GM15510 (cell line): Measurements from ENCODE around the gene EVC.

Source experiments
- POLR2A ChIP-seq: IDR thresholded peaks from 3 replicates; pipeline ENCODE4 v1.6.1; 2011; ENCODE audit warnings: borderline replicate concordance; ENCODE audit not compliant: insufficient read length; ENCODE audit errors: extremely low read depth

Gene EVC

DNA sequence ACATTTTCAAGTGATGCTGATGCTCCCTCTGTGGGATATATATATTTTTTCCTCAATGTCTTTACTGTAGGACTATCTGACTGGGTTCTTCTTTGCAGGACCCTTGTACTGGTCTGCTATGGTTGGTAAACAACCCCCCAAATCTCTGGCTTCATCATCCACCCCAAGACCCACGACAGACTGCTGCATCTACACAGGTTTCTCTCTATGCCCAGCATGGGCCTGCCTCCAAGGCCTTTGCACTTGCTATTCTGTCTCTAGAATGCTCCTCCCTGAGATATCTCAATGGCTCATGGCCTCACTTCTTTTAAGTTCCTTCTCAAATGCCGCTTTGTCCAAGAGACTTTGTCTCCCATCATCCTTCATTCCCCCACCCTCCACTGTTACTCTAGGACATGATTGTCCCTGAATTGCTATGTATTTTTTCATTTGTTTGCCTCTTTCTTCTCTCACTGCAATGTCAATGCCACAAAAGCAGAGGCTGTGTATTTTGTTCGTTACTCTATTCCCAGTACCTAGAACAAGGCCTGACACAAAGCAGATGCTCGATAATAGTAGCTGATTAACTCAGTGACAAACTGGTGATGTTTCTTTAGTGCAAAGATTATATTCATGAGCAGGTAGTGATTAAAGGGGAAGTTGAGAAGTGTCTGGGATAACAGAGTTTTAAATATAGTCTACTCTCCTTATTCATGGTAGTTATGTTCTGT, 6.6 kb downstream of the EVC start:
- no peak for TF ChIP-seq POLR2A

DNA sequence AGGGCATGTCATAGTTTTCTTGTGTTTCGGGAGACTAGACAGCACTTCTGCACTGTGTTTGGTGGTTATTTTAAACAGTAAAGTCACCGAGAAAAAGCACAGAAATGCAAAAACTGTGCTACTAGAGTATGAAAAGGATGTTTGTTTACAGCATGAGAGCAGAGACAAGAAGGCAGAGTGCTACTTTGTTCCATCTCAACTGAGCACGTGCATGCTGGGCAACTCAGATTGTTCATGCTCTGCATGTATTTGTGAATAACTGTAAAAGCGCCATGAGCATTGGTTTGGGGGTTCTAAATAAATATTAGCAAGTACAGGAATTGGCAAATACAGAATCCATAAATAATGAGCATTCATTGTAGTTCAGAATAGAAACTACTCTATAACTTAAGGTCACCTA, 7.4 kb downstream of the EVC start:
- no peak for TF ChIP-seq POLR2A

DNA sequence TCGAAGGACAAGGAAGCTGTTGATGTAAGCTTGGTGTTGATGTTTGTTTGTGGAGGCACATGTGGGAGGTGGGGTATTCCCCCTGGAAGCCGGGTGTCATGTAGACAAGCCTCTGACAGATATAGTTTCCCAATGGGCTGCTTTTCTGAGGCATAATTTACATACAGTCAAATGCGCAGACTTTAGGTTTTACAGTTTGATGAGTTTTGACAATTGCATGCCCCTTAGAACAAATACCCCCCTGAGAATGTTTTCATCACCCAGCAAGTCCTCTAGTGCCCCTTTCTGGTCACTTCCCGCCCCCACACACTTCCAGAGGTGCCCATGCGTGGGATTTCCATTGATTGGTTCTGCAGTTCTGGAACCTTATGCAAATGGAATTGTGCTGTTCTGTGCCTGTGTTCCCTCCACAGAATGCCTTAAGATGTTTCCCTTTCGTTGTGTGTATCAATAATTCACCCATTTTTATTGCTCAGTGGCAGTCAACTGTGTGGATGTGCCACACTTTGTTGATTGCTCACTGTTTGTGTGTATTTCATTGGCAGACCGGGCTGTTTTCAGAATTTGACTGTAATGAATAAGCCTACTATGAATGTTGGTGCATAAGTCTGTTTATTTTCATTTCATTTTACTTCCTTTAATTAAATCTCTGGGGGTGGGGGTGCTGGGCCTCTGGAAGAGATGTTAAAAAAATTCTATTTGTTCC, 8.5 kb downstream of the EVC start:
- no peak for TF ChIP-seq POLR2A

DNA sequence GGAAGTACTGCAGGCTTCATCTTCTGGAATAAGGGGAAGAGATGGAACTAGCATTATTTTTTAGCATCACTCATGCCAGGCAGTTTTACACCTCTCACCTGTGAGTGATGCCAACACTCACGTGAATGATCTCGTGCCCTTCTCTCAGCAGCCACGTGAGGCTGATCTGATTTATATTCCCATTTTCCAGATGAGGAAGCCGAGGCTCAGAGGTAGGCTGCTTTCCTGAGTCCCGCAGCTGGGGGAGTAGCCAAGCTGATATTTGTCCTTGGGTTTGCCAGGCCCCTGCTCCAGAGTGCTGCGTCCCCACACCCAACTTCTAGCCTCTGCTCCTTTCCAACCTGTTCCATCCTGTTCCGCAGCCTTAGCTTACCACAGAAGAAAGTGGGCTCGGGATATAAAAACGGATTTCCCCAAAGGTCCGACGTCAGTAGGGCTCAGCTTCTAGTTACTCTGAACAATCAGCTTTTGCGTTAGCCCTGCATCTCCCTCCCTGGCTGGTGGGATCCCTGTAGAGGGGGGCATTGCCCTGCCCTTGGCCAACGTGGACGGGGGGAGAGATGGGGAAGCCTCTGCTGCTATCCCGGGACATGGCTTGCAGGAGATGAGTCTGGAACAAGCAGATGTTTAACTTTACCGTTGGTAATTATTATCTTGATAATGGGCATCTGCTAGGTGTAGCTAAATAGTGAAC, 9.3 kb downstream of the EVC start:
- no peak for TF ChIP-seq POLR2A

DNA sequence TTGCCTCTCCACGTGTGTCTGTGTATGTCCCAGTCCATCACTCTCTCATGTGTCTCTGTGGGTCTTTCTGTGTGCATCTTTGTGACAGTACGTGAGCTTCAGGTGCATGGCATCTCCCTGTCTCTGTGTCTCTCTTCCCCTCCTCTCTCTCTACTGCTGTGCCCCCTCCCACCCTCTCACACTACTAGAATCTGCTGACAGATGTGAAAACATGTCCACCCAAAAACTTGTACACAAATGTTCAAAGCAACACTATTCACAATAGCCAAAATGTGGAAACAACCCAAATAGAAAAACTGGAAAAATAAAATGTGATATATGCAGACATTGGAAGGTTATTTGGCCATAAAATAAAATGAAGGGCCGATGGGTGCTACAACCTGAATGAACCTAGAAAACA, 10.0 kb downstream of the EVC start:
- TF ChIP-seq POLR2A = no peak

DNA sequence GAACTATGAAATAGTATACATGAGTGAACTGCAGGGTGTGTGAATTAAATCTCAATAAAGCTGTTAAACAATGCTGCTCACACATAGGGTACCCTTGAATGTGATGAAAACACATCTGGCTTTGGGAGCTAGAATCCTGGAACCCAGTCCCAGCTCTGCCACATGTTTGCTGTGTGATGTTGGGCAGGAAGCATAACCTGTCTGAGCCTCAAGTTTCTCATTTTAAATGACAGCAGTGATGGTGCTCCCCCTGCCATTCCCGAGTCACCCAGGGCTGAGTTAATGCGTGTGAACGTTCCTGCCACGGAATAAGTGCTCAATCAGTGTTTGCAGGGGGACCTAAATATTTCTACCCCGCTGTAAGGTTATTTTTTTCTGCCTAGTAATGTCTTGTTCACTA, 10.9 kb downstream of the EVC start:
- TF ChIP-seq POLR2A = no peak

DNA sequence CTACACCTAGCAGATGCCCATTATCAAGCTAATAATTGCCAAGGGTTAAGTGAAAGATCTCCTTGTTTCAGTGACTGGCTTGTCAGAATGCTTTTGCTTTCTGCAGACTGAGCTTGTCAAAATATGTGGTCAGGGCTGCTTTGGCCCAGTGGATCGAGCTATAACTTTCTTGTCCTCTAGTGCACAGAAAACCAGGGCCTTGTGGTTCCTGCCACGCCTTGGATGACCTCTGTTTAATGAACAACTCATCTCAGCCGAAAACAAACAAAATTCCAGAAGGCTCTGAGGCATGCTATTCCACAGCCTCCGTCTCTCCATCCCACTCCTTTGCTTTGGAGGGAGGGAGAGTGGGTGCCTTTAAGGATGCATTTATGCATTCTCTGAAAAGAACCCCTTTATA, 11.3 kb downstream of the EVC start:
- no peak for TF ChIP-seq POLR2A

DNA sequence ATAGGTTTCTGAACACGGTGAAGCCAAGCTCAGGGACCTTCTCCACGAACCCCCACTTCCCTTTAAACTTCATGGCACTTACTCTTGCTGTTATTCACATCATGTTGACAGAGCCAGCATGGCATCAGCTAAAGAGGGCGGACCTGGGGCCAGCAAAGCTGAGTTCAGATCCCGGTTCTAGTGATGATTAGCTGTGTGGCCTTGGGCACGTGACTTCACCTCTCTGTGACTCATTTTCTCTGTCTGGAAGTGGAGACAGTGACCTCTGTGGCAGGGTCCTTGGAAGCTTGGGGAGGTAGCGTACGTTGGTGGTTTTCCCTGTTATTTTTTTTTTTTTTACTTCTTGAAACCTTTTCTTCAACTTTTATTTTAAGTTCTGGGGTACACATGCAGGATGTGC, 13.4 kb downstream of the EVC start:
- no peak for TF ChIP-seq POLR2A

DNA sequence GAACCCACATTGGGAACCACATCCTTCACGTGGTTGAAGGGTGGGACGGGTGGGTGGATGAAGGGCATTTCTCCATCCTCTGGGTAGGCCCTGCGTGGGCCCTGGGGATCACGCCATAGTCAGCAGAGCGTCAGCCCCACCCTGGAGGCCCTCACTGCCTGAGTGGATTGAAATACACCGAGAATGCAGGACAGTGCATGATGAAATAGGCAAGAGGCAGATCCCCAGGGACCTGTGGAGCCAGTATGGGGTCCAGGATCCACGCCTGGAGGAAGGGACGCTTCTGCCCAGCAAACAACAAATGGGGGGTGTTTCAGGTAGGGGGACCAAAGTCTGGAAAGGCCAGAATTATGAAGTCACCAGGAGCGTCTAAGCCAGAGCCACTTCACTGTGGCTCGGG, 19.4 kb downstream of the EVC start:
- TF ChIP-seq POLR2A = no peak

DNA sequence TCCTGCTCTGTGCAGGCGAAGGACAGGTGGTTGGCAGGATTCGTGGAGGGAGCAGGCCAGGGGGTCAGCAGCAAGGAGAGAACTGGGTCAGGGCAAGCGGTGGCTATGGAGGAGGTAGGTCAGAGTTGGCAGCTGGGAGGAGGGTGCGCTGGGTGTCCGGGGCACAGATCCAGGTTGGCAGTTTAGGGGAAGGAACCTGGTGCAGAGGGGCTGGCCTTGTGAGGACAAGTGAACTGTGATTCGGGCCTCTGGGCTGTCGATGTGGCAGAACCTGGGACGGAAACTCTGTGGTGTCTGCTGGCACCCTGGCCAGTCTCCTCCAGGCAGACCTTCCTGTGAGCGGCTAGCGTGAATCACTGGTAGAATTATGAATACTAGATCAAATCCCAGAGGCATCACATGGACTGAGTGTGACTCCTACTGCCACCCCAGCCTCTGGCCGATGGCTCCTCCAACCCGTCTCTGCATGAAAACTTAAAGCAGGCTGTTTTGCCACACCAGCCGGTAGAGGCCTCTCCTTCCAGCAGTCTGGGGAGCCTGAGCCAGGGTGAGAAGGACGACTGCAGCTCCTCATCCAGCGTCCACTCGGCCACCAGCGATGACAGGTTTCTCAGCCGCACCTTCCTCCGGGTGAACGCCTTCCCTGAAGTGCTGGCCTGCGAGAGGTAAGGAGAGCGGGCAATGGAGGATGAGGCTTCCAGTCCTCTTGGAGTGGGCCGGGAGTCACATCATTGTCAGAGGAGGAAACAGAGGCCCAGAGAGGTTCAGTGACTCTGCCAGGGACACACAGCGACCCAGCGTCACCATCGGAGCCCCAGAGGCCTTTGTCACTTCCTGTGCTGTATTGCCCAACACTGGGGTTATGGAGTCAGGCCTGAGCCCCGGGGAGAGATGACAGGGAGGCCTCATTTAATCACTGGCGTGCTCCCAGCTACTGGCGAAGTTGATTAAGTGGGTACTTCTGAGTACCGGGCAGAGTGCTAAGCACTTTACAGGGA, 20.3 kb downstream of the EVC start:
- TF ChIP-seq POLR2A = no peak

DNA sequence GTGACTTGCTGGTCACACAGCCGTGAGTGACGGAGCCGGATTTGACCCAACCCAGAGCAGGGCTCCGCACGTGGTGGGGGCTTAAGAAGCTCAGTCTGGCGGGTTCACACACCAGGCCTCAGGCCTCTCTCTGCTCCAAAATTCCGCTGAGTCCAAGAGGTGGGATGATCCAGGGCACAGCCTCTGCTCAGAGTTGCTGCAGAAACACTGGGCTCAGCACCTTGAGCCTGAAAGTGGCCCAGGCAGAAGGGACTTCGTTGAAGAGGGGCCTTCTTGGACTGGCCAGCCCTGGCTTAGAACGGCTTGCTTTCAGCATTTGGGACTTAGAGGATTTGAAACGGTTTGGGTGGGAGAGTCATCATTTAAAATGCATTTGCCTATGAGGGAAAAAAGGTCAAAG, 21.2 kb downstream of the EVC start:
- no peak for TF ChIP-seq POLR2A

DNA sequence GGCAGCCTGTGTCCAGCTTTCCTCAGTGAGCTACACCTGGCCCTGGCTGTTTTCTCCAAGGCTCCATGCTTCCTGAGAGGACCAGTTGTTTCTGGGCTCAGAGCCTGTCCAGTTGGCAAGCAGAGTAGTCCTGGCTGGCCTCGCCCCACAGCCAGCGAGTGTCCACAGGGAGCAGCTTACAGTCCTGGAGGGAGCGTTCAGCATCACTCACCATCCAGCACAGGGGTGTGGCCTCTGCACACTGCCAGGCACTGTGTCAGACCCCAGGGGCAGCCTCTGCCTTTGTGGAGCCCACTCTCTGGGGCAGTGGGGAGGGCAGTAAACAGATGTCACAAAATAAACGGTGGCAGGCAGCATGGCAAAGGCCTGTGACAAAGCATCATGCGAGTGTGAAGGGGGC, 23.9 kb downstream of the EVC start:
- no peak for TF ChIP-seq POLR2A

DNA sequence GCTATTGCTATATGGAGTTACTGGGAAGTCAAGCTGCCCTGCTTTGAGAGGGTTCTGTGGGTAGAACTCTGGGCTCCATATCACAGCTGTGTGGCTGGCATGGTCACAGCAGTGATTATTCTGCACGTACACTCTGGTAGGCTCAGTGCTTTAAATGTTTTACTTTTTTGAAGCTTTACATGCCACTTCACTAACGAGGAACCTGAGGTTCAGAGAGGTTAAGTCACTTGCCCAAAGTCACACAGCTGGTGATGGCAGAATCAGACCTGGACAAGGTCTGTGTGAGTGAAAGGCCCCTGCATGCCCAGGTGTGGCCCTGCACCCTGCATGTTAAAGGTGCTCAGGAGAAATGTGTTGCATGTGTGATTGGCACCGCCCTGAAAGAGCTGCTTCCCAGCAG, 24.5 kb downstream of the EVC start:
- no peak for TF ChIP-seq POLR2A

DNA sequence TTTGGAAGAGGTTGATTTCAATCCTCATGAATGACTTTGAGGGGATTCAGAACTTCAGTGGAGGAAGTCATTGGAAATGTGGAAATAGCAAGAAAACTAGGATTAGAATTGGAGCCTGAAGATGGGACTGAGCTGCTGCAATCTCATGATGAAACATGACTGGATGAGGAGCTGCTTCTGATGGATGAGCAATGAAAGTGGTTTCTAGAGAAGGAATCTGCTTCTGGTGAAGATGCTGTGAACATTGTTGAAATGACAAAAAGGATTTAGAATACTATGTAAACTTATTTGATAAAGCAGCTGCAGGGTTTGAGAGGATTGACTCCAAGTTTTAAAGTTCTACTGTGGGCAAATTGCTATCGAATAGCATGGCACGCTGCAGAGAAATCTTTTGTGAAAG, 27.1 kb downstream of the EVC start:
- TF ChIP-seq POLR2A = no peak

DNA sequence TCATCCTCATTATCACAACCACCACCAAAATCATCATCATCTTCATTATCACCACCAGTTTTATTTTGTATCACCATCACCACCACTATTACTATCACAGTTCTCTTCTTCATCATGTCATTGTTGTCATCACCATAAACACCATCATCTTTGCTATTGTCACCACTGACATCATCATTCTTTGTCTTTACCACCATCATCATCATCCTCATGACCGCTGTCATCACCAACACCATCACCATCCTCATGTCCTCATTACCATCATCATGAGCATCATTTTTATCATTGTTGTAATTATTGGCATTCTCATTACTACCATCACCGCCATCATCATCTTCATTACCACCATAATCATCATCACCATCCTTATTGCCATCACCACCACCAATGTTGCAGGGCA, 31.4 kb downstream of the EVC start:
- TF ChIP-seq POLR2A = no peak

DNA sequence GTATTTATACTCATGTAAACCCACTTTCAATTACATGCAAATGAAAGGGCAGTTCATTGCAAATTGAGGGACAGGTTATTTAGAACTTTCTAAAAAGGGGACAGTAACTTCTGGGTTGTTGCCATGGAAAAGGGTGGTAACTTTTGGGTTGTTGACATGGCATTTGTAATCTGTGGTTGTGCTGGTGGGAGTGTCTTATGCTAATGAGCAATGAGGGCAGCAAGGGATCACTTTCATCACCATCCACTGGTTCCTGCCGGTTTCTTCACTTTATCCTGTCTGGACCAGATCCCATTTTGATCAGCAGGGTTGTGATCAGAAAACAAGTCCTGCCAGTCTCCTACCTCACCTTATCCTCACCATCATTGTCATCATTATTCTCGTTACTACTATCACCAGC, 32.0 kb downstream of the EVC start:
- TF ChIP-seq POLR2A = no peak

DNA sequence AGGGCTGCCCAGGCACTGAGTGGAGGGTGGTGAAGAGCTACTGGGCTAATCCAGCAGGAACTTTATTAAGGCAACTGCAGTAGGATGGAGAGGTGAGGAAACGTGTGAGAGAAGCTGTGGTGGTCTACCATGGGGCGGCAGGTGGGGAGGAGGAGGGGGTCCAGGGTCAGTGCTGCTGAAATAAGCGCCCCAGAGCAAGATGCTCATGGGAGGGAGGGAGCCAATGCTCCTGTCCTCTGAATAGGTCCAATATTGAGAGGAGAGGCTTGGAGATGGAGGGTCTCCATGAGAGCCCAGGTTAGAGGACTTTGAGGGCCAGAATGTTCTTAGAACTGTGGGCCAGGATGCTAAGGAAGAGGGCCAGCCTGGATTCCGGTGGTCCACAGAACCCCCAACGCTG, 35.2 kb downstream of the EVC start:
- TF ChIP-seq POLR2A = no peak
